A673 (cell line): ENCODE data around the gene COL11A2. TPM values are rescaled to one million over a fixed set of nuclear protein-coding genes. Genes with fewer than 3 reads are reported as not detected.

Experiments used
- BruUV-seq: library from RNA; stranded (reverse); fragments of 400-500 nt; replicated peaks from 2 replicates; lab custom pipeline; 2021; lab: Mats Ljungman, UMichigan
- CTCF ChIA-PET: fragments of 300-600 bp; sonication (Branson Sonifier 250); formaldehyde crosslinking; loops from one replicate; lab custom pipeline; 2022; ENCODE audit warnings: antibody characterized with exemption; lab: Charles Lee
- POLR2A ChIA-PET: fragments of 300-600 bp; sonication (Branson Sonifier 250); formaldehyde crosslinking; loops from one replicate; lab custom pipeline; 2022; ENCODE audit warnings: antibody characterized with exemption; ENCODE audit not compliant: low non-redundant PET; lab: Charles Lee
- DNase-seq: peaks from one replicate; pipeline ENCODE4 v3.0.0-alpha.2; 2015; ENCODE audit warnings: low spot score
- H3K27ac ChIP-seq: fragments of 200-600 bp; sonication (generic); 2 replicates; pipeline ENCODE4 v1.5.1; 2016; ENCODE audit warnings: mixed run types, low read depth, mild to moderate bottlenecking, mixed read lengths, antibody characterized with exemption, low read length; ENCODE audit not compliant: poor library complexity, severe bottlenecking
- H3K27me3 ChIP-seq: fragments of 200-600 bp; sonication (generic); replicated peaks from 2 replicates; pipeline ENCODE4 v1.6.1; 2017; ENCODE audit warnings: mixed run types, low read depth, mild to moderate bottlenecking, mixed read lengths, antibody characterized with exemption, low read length; ENCODE audit not compliant: insufficient read depth, poor library complexity
- H3K36me3 ChIP-seq: fragments of 200-600 bp; sonication (generic); 2 replicates; pipeline ENCODE4 v1.6.1; 2016; ENCODE audit warnings: mixed run types, mild to moderate bottlenecking, mixed read lengths, antibody characterized with exemption, low read length; ENCODE audit not compliant: insufficient read depth, poor library complexity, severe bottlenecking
- H3K4me1 ChIP-seq: fragments of 200-600 bp; sonication (generic); 2 replicates; pipeline ENCODE4 v1.6.1; 2017; ENCODE audit warnings: mixed run types, mild to moderate bottlenecking, mixed read lengths, antibody characterized with exemption, low read length; ENCODE audit not compliant: insufficient read depth, poor library complexity, severe bottlenecking
- H3K4me3 ChIP-seq: fragments of 200-600 bp; sonication (generic); 2 replicates; pipeline ENCODE4 v1.5.1; 2016; ENCODE audit warnings: low read depth, mixed run types, mild to moderate bottlenecking, mixed read lengths, low read length; ENCODE audit not compliant: poor library complexity, severe bottlenecking
- H3K9me3 ChIP-seq: fragments of 200-600 bp; sonication (generic); 2 replicates; pipeline ENCODE4 v1.6.1; 2016; ENCODE audit warnings: mixed run types, low read depth, mild to moderate bottlenecking, mixed read lengths, antibody characterized with exemption, low read length; ENCODE audit not compliant: poor library complexity, severe bottlenecking
- EZH2 ChIP-seq: fragments of 200-600 bp; sonication (generic); IDR thresholded peaks from 2 replicates; pipeline ENCODE4 v1.6.1; 2017; ENCODE audit warnings: borderline replicate concordance, low read depth, mild to moderate bottlenecking, mixed read lengths, antibody characterized with exemption, low read length; ENCODE audit not compliant: poor library complexity, severe bottlenecking
- intact Hi-C: fragments of 100-400 bp; cut with micrococcal nuclease; formaldehyde crosslinking; loops from one replicate; pipeline ENCODE4 v1.10.0; 2022; ENCODE audit not compliant: unreplicated experiment
- total RNA-seq: library from RNA; stranded (reverse); gene quantifications from 2 replicates; pipeline ENCODE4 v1.2.3, GENCODE V29; 2021
- TF ChIP-seq, protein P1 (sequence below): fragments of 300-800, 200-600 bp; sonication (generic); conservative IDR thresholded peaks from 2 replicates; pipeline ENCODE4 v1.5.1; 2017; ENCODE audit warnings: low read depth, mild to moderate bottlenecking, antibody characterized with exemption, low read length, moderate library complexity, mixed read lengths

The COL11A2 gene
- total RNA-seq, 1 experiment from 2014 or later = 1.6 TPM

DNA sequence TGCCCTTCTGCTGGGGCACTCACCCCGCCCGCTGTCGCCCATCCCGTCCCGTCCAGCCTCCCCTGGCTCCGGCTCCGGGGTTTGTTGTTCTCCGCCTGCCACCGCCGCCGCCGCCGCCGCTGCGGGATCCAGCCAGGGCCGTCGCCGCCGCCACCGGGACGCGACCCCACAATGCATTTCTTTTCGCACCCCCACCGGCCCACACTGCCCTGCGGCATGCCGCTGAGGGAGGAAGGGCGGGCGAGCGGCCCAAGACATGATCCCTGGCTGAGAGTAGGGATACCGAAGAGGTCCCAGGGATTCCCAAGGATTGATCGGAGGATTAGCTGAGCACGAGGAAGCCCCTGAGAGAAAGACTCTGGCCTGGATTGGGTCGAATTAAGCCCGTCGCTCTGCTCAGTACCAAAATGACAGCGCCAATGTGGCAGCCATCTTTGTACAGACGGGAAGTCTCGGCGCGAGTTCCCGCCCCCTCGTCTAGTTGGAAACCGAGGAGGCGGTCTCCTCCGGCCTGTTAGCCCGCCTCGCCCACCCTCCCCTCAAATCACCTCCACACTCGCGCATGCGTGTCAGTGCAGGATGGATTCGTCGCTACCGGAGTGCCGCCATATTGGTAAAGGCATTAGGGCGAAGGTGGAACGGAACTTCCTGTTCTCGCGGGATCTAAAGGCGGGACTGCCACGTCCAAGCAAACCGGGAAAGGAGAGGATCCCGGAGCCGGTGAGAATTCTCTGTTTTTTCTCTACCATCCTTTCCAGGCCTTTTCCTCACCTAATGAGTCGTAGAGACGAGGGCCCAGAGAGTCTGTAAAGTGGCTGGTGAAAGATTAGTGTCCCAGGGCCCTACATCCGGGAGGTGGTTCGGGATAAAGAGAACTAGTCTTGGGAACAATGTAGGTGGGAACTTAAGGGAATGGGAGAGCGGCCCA, 8.2 kb upstream of the COL11A2 start, which contains the start of the genes RXRB and SLC39A7:
TSS of gene RXRB (minus strand) at position 447 of the 928 bp plus-strand sequence. CDS start at position 258, 189 bp downstream.
TSS of gene SLC39A7 (plus strand) at position 649 of the 928 bp plus-strand sequence. CDS start 379 bp downstream, outside the sequence.
- ChIA-PET POLR2A (no interaction called here), CTCF (interaction anchor here (0.6 kb wide), 1 partner anchor 44 kb away, joined by 3 read pairs; no protein-coding TSS in a partner anchor)
- Histone ChIP-seq H3K27ac (peak within 1 kb of the TSS; percentile 95), H3K27me3 (no peaks in the 10 kb centered on the region), H3K4me3 (peak within 1 kb of the TSS; percentile 80), H3K4me1 (peaks cover 25% of the 10 kb centered on the region), H3K9me3 (no peaks in the 10 kb centered on the region), H3K36me3 (peaks cover 47% of the 10 kb centered on the region)
- intact Hi-C loops = loop anchor here (2.0 to 10.0 kb wide), 3 partner anchors 48 to 194 kb away; partner anchors contain the start of genes KIFC1 and RGL2
- no TSS peak for BruUV-seq
- DNase-seq = peak; percentile 100
- no peak for TF ChIP-seq EZH2
- TF ChIP-seq, protein P1, sequence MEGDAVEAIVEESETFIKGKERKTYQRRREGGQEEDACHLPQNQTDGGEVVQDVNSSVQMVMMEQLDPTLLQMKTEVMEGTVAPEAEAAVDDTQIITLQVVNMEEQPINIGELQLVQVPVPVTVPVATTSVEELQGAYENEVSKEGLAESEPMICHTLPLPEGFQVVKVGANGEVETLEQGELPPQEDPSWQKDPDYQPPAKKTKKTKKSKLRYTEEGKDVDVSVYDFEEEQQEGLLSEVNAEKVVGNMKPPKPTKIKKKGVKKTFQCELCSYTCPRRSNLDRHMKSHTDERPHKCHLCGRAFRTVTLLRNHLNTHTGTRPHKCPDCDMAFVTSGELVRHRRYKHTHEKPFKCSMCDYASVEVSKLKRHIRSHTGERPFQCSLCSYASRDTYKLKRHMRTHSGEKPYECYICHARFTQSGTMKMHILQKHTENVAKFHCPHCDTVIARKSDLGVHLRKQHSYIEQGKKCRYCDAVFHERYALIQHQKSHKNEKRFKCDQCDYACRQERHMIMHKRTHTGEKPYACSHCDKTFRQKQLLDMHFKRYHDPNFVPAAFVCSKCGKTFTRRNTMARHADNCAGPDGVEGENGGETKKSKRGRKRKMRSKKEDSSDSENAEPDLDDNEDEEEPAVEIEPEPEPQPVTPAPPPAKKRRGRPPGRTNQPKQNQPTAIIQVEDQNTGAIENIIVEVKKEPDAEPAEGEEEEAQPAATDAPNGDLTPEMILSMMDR = no peak

DNA sequence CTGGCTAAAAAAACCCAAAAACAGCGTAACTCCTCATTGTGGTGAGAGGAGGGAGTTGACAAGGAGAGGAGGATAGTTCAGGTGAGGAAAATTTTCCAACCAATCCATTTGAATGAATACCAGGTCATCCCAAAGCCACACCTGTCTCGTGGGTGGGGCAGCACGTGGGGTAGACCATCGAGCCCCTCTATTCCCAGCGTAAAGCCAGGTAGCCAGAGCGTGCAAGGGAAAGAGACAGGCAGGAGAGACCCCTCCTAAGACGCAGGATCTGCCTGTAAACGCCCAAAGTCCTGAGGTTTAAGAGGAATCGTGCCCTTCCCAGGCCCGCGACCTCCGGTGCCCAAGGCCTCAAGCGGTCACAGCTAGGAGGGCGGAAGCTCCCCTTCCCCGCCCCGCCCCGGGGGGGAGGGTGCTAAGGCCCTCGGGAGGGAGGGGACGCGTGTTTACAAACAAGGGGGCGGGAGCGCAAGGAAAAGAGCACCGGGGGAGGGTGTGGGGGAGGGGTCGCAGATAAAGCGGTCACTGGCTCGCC, 7.5 kb upstream of the COL11A2 start:
- H3K4me3 ChIP-seq = peak overlapping the region; percentile 80
- ChIA-PET CTCF (interaction anchor here (0.6 kb wide), 2 partner anchors 45 to 186 kb away, joined by 3 to 7 read pairs; no protein-coding TSS in a partner anchor), POLR2A (interaction anchor here (0.6 kb wide), 1 partner anchor 124 kb away, joined by 4 read pairs; the partner anchor contains the start of gene HLA-DPB1)
- DNase-seq = peak; percentile 77
- TF ChIP-seq, protein P1 = no peak
- no peak for TF ChIP-seq EZH2
- peaks cover 54% of the 10 kb centered on the region for H3K36me3 ChIP-seq
- H3K27me3 ChIP-seq = no peaks in the 10 kb centered on the region
- H3K27ac ChIP-seq = peak overlapping the region; percentile 95
- no TSS peak for BruUV-seq
- H3K4me1 ChIP-seq = peaks cover 20% of the 10 kb centered on the region
- H3K9me3 ChIP-seq = no peaks in the 10 kb centered on the region
- intact Hi-C loops = loop anchor here (2.0 to 10.0 kb wide), 3 partner anchors 49 to 195 kb away; partner anchors contain the start of genes KIFC1 and RGL2

DNA sequence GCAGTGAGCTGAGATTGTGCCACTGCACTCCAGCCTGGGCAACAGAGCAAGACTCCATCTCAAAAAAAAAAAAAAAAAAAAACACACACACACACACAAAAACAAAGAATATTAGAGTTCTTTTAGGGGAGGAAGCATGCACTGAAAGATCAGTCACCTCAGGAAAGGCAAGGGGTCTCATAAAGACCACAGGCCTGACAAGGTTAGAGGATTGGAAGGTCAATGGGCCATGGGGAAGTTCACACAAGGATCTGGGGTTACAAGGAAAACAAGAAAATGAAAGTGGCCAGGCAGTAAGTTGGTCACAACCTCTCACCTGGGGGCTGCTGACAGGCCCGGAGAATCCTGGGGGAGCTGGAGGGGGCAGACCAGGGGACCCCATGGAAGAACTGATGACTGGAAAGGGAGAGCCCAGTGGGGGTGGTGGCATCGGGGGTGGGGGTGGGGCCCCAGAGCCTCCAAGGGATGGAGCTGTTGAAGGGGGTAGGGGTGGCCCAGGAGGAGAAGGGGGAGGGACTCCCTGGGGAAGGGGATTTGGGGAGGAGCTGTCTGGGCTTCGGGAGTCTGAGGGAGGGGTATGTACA, 6.7 kb upstream of the COL11A2 start:
- no peak for DNase-seq
- Histone ChIP-seq H3K4me1 (peaks cover 16% of the 10 kb centered on the region), H3K27ac (no peak overlapping the region), H3K36me3 (peaks cover 58% of the 10 kb centered on the region), H3K27me3 (no peaks in the 10 kb centered on the region), H3K4me3 (peak overlapping the region; percentile 80), H3K9me3 (no peaks in the 10 kb centered on the region)
- BruUV-seq = no TSS peak
- POLR2A ChIA-PET = no interaction called here
- intact Hi-C loops = no loop called here
- TF ChIP-seq EZH2 = no peak
- TF ChIP-seq, protein P1 = no peak
- CTCF ChIA-PET = interaction anchor here (0.6 kb wide), 1 partner anchor 547 kb away, joined by 6 read pairs; no protein-coding TSS in a partner anchor
